Measurements from ENCODE around the gene GTF3C1.

The GTF3C1 gene

GRCh38 chr16:27549464-27549745, 308 bp downstream of the GTF3C1 start:
- peak overlapping the region; percentile 52 for H3K27ac ChIP-seq
- TF ChIP-seq ZFX (IDR thresholded peaks at IDR 0.05; ENCODE audit: borderline replicate concordance) (no peak), CTCF (IDR thresholded peaks at IDR 0.05) (no peak)

- H3K27ac ChIP-seq = no peak overlapping the region
- TF ChIP-seq ZFX (IDR thresholded peaks at IDR 0.05; ENCODE audit: borderline replicate concordance) (no peak), CTCF (IDR thresholded peaks at IDR 0.05) (no peak)
These were observed 1.9 kb downstream of the GTF3C1 start for GRCh38 chr16:27547851-27548250.

GRCh38 chr16:27547134-27547533, 2.6 kb downstream of the GTF3C1 start:
- TF ChIP-seq CTCF (IDR thresholded peaks at IDR 0.05) (no peak), ZFX (IDR thresholded peaks at IDR 0.05; ENCODE audit: borderline replicate concordance) (no peak)
- H3K27ac ChIP-seq = no peak overlapping the region

- TF ChIP-seq CTCF (IDR thresholded peaks at IDR 0.05) = no peak
- no peak for TF ChIP-seq ZFX (IDR thresholded peaks at IDR 0.05; ENCODE audit: borderline replicate concordance)
- H3K27ac ChIP-seq = no peak overlapping the region
These were observed 5.0 kb downstream of the GTF3C1 start for GRCh38 chr16:27544671-27545070.

GRCh38 chr16:27543801-27544200, 5.9 kb downstream of the GTF3C1 start:
- H3K27ac ChIP-seq = no peak overlapping the region
- no peak for TF ChIP-seq CTCF (IDR thresholded peaks at IDR 0.05)
- TF ChIP-seq ZFX (IDR thresholded peaks at IDR 0.05; ENCODE audit: borderline replicate concordance) = no peak

- TF ChIP-seq CTCF (IDR thresholded peaks at IDR 0.05) (no peak), ZFX (IDR thresholded peaks at IDR 0.05; ENCODE audit: borderline replicate concordance) (no peak)
- no peak overlapping the region for H3K27ac ChIP-seq
These were observed 10.1 kb downstream of the GTF3C1 start for GRCh38 chr16:27539636-27540035.

- H3K27ac ChIP-seq = no peak overlapping the region
These were observed 10.6 kb downstream of the GTF3C1 start for GRCh38 chr16:27539120-27539519.

More at GRCh38 chr16:27539120-27539519, 10.6 kb downstream of the GTF3C1 start:
- TF ChIP-seq ZFX (IDR thresholded peaks at IDR 0.05; ENCODE audit: borderline replicate concordance) (no peak), CTCF (IDR thresholded peaks at IDR 0.05) (no peak)

Measured in 22Rv1 (cell line).